ENCODE results near the gene HSPBP1.

HSPBP1 gene

GRCh38 chr19:55273978-55274707 is 5.8 kb downstream of the HSPBP1 start:
- peak; percentile 47 to 60 for DNase-seq

DNA sequence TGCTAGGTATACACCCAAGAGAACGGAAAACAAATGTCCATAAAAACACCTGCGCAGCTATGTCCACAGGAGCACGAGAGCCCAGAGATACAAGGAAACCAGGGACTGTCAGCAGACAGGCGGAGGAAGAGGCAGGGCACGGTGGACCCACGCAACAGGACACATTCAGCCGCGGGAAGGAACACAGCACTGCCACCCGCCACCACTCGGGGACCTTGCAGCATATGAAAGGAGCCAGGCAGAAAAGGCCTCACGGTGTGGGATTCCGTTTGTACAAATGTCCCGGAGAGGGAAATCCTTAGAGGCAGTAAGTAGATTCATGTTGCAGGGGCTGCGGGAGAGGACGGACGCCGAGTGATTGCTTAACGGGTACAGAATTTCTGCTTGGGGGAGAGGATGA is 7.8 kb downstream of the HSPBP1 start:
- no peak for DNase-seq

GRCh38 chr19:55270172-55270942 is 9.6 kb downstream of the HSPBP1 start:
- no peak for DNase-seq

- DNase-seq, result no peak
Observed at GRCh38 chr19:55269299-55269698, 10.6 kb downstream of the HSPBP1 start.

GRCh38 chr19:55266840-55267239 is 13.1 kb downstream of the HSPBP1 start:
- no peak for DNase-seq

DNA sequence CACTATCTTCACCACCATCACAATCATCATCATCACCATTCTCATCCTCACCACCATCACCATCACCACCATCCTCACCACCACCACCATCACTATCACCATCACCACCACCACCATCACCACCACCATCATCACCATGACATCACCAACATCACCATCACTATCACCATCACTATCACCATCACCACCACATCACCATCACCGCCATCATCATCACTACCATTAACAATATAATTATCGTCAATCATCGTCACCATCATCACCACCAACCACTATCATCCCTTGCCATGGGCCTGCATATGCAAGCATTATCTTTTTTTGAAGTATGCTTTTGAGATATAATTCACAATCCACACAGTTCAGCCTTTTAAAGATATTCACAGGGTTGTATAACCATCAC is 13.5 kb downstream of the HSPBP1 start:
- DNase-seq, result no peak

DNA sequence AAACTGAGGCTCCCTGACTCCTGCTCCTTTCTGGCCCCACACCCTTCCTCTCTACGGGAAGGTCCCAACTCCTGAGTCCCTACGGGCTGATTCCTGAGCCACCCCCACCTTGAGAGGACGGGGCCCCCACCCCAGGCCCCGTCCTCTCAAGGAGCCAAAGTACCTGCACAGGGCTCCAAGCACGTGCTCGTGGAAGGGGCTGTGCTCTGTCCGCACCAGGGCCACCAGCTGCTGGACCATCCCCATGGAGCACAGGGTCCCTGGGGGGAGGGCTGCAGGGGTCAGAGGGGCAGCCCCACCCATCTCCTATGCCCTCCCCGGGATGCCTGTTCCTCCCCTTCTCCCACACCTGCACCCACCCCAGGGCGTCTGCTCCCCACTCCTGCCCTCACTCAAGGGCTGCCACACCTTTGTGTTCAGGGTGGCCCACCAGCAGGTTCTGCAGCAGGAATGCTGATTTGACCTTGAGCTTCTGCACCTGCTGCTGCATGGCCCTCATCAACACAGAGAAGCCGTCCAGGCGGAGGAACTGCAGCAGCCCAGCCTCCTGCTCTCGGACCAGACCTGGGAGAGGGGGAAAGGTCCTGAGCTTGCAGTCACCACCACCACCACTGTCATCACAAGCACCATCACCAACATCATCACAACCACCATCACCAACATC is 14.1 kb downstream of the HSPBP1 start:
- no peak for DNase-seq

DNA sequence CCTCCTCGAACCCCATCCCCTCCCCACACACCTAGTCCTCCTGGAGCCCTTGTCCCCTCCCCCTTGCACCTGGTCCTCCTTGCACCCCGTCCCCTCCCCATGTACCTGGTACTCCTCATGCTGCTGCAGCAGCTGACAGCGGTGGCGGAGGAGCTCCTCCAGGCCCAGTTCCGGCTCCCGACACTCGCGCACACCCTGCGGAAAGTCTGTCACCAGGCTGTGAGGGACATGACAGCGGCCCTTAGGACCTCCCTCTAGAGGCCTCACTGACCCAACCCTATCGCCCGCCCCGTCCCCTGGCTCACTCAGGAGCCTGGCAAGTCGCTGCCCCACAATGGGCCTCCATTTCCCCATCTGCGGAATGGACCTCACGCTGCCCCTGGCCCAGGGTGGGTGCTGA is 14.7 kb downstream of the HSPBP1 start:
- no peak for DNase-seq

DNA sequence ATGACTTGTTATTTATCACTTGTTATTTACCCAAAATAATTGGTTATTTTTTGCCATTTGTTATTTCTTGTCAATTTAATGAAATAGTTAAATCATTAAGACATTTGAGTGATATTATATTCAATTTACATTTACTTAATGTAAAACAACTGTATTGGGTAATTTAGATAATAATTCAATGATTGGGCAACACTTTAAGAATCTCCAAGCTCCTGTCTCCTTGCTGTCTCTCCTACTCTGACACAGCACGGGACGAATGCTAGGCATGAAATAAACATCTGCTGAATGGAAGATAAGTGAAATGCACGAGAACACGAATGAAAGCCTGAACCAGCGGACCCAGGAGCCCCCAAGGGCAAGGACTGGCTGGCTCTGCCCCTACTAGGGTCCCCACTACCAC is 15.4 kb downstream of the HSPBP1 start:
- no peak for DNase-seq

DNA sequence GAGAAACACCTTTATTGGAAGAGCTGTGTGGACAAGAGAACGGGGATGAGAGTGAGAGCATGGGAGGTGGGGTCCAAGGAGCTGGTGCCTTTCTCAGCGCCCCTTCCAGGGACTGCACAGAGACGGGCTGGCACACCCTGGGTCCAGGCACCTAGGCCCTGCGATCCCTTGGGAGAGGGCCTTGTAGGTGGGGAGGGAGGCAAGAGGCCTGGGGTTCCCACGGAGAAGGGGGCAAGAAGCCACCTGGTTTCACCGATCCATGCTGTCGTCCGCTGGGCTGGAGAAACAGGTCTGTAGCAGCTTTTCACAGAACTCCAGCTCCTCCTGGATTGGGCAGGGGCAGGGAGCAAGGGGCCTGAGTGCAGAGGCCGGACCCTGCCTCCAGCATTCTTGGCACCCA is 17.6 kb downstream of the HSPBP1 start:
- no peak for DNase-seq

DNA sequence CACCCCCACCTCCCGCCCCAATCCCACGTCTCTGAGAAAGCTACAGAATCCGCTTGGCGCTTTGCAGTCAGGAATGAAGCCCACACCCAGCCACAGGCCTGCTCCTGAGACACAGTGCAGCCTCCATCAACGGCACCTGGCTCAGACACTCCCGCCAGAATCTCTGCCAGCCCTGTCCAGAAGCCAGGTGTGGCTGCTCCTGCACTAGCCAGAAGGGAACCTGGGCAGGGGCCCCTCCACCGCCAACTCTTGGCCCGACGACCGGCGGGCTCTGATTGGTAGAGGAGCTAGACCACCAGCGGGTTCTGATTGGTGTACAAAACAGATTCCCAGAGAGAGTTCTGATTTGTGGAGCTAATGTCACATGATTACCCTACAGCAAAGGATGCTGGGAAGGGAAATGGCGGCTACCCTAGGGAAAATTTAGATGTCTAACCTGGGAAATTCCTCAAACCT is 18.2 kb downstream of the HSPBP1 start:
- DNase-seq, result peak; percentile 71 to 83

DNA sequence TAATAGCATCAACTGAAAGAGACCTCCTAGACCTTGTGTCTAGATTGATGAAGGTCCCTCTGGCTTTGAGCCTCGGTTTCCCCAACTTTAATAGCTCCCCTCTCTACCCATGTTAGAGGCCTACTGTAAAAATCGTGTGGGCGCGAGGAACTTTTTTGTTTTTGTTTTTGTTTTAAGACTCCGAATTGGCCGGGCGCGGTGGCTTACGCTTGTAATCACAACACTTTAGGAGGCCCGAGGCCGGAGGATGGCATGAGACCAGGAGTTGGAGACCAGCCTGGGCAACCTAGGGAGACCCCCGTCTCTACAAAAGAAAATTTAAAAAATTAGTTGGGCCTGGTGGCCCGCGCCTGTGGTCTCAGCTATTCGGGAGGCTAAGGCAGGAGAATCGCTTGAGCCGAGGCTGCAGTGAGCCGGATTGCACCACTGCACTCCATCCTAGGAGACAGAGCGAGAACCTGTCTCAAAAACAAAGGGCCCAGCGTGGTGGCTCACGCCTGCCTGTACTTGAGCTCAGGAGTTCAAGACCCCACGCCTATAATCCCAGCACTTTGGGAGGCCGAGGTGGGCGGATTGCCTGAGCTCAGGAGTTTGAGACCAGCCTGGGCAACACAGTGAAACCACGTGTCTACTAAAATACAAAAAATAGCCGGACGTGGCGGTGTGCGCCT is 20.2 kb downstream of the HSPBP1 start:
- DNase-seq, result no peak

DNA sequence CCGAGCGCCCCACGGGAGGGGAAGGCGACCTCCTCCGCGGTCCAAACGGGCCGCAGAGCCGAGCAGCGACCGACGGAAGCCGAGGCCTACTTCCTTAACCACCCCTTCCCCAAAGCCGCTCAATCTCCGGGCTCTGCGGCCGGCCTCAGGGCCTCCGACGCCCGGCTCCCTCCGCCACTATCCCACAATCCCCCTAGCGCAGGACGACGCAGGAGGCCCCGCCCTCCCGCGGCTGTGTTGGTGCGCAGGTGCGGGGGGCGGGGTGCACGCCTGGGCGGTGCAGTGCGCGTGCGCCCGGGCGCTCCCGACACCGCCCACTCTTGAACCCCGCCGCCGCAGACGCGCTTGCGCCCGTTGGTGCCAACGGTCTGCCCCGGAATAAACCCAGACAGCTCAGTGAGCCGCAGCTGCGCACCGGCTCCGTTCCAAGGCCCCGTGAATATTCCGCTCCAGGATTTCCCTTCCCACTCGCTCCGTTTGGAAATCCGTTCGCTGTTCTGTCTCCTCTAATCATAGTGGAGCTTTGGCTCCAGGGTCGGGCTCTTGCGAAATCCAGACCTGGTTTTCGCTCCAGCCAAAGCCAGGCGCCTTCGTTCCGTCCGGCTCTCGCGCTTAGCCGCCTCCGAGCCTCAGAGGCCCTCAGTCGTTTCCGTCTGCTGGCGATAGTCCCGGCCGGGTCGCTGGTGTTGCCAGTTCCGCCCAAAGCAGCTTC is 20.9 kb downstream of the HSPBP1 start, which contains the start of gene PPP6R1:
PPP6R1 (minus strand) TSS at position 190 of the 712 bp plus-strand sequence. CDS start 11,914 bp downstream, outside the sequence.
- DNase-seq, result peak; percentile 97

DNA sequence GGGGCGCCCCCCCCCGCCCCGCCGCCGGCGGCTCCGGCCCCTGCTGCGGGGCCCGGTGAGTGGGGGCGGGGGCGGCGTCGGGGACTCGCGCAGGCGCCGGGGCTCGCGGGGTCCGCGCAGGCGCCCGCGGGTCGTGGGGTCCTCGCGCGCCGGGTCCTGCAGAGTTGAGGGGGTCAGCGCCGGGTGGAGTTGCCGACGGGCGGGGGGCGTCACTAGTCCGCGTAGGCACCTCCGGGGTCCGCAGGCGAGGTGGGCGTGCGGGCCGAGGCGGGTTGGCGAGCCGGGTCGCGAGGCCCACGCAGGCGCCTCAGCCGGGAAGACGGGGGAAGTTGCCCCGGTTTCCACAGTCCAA is 21.5 kb downstream of the HSPBP1 start:
- no peak for DNase-seq

DNA sequence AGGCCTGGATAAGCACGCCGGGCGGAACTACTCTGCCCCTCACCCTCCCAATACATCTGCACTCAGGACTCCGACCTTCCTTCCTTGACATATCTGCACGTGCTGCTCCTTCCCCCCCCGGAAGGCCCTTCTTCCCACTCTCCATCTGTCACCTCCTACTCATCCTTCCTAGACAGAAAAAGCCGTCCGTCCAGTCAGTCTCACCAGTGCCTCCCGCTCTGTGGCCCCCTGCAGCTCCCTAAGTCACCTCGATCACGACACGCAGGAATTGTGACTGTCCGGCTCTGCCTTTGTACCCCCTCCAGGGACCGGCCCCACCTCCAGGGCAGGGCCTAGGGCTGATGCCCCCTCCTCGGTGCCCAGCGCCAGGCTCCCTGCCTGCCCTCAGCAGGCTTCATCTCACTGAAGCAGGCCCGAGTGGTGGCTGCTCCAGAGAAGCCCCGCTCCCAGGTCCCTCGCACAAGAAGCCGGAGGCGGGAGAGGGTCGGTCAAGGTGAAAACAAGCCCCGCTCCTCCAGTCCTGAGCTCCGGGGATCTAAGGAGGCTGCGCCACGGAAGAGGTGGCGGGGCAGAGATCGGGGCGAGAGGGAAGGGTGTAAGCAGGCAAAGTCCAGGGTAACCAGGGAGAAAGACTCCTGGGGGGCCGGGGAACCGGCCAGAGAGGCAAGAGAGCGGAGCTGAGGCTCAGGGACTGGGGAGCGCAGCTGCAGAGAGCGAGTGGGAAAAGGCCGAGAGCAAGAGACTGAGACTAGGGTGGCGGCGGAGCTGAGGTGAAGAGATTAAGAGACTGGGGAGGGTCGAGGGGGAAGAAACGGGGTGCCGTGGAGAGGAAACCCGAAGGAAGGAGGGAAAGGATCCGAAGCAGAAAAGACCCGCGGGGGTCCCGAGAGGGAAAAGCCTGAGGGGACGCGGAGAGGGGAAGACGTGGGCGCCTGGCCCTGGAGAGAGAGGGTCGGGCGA is 22.2 kb downstream of the HSPBP1 start:
- DNase-seq, result no peak

GRCh38 chr19:55256562-55257460 is 23.1 kb downstream of the HSPBP1 start:
- DNase-seq, result no peak

- DNase-seq, result no peak
Observed at GRCh38 chr19:55255618-55256423, 24.1 kb downstream of the HSPBP1 start.

- no peak for DNase-seq
Observed at GRCh38 chr19:55254625-55254977, 25.3 kb downstream of the HSPBP1 start.

Data from SHP77 (cell line).